ENCODE results near the gene LCN6.
"Not testable (repeated sequence)": the region's sequence is repeated elsewhere in the genome, so short reads cannot be mapped to it uniquely, and the experiment has no call there.

The LCN6 gene

GRCh38 chr9:136759436-136760325 lies 11.4 kb upstream of the LCN6 start:
- DNase-seq = no peak

GRCh38 chr9:136759001-136759400 lies 10.7 kb upstream of the LCN6 start:
- ATAC-seq (no peak), DNase-seq (no peak)

More at GRCh38 chr9:136759436-136760325, 11.4 kb upstream of the LCN6 start:
- no peak for ATAC-seq

- DNase-seq = no peak
These were observed 9.4 kb upstream of the LCN6 start for GRCh38 chr9:136757751-136758140.

GRCh38 chr9:136757328-136757727 lies 9.0 kb upstream of the LCN6 start:
- no peak for ATAC-seq
- DNase-seq = no peak

More at GRCh38 chr9:136757751-136758140, 9.4 kb upstream of the LCN6 start:
- ATAC-seq = no peak

GRCh38 chr9:136756836-136757235 lies 8.5 kb upstream of the LCN6 start:
- ATAC-seq (no peak), DNase-seq (no peak)

- DNase-seq (no peak), ATAC-seq (no peak)
These were observed 7.8 kb upstream of the LCN6 start for GRCh38 chr9:136756134-136756438.

- not testable (repeated sequence) for DNase-seq
These were observed 7.2 kb upstream of the LCN6 start for GRCh38 chr9:136755302-136756133.

GRCh38 chr9:136754626-136755301 lies 6.4 kb upstream of the LCN6 start:
- ATAC-seq = no peak
- DNase-seq = no peak

More at GRCh38 chr9:136755302-136756133, 7.2 kb upstream of the LCN6 start:
- not testable (repeated sequence) for ATAC-seq

- ATAC-seq (no peak), DNase-seq (no peak)
These were observed 5.8 kb upstream of the LCN6 start for GRCh38 chr9:136754059-136754572.

- ATAC-seq (no peak), DNase-seq (no peak)
These were observed 5.2 kb upstream of the LCN6 start for GRCh38 chr9:136753371-136754058.

GRCh38 chr9:136751814-136752213 lies 3.5 kb upstream of the LCN6 start:
- DNase-seq = no peak
- ATAC-seq = no peak

GRCh38 chr9:136751244-136751643 lies 2.9 kb upstream of the LCN6 start:
- DNase-seq (no peak), ATAC-seq (no peak)

- DNase-seq = no peak
- ATAC-seq = peak; percentile 87
These were observed 2.2 kb upstream of the LCN6 start for GRCh38 chr9:136750526-136750925.

GRCh38 chr9:136748666-136749611 lies 614 bp upstream of the LCN6 start:
- ATAC-seq = no peak
- no peak for DNase-seq

GRCh38 chr9:136747161-136748060 lies 914 bp downstream of the LCN6 start:
- DNase-seq = no peak
- no peak for ATAC-seq

- ATAC-seq (no peak), DNase-seq (no peak)
These were observed 1.7 kb downstream of the LCN6 start for GRCh38 chr9:136746621-136747020.

- no peak for DNase-seq
- ATAC-seq = no peak
These were observed 2.2 kb downstream of the LCN6 start for GRCh38 chr9:136746155-136746490.

- DNase-seq = no peak
- no peak for ATAC-seq
These were observed 2.8 kb downstream of the LCN6 start for GRCh38 chr9:136745389-136746154.

GRCh38 chr9:136744773-136745172 lies 3.6 kb downstream of the LCN6 start:
- DNase-seq (no peak), ATAC-seq (no peak)

Data from stimulated activated naive CD8-positive, alpha-beta T cell treated with anti-CD3 and anti-CD28 coated beads, Interleukin-15, Interleukin-2, amounts not matched to agents 100 U/mL and 50 U/mL, for 24 hours (primary cell).